ENCODE results near the gene ZIC2. TPM values are rescaled to one million over a fixed set of nuclear protein-coding genes. Genes with fewer than 3 reads are reported as not detected.
A peak's percentile ranks its signal among the peaks of the same experiment; 100 is the strongest.

Gene ZIC2
- total and polyA plus RNA-seq, 2 of the 8 experiments (the other 6 are each of a cell fraction or from before 2014, with no cell fraction given) = 53.2 to 372 TPM

DNA sequence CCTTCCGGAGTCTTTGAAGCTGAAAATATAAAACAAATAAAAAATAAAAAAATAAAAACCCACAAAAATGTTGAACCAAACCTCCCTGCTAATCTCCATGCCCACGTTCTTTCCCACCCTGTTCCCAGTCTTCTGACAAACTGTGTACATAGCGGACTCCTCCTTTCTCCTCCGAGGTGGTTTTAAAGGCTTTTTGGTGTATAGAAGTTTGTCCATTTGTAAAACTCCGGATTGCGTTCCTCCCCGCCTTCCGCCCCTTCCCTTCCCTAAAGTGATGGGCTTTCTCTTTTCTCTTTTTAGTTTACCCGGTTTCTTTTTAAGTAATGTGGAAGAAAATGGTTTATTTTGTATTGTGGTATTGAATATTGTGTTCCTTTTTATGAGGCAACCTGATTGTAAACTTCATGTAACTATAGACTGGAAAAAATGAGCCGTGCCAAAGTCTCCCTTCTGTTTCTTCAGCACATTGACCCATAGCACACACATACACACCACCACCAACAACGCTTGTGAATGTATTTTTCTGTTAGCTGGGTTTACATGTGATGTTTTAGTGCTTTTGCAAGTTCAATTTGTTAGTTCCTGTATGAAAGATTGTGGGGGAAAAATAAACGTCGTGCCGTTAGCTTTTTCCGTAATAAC is 4.4 kb downstream of the ZIC2 start:
- Histone ChIP-seq H4K20me1 (replicated peaks in 1 of 2; ENCODE audit: control insufficient read depth in 1 of 2, insufficient read depth in 2 of 2, low read length in 2 of 2) (peaks cover 18 to 27% of the 10 kb centered on the region in 2 experiments), H3K9me3 (ENCODE audit: insufficient read depth in 2 of 2, low read depth in 1 of 2, low read length in 1 of 2) (no peaks in the 10 kb centered on the region; a peak in 1 of 4 replicates), H3K4me3 (ENCODE audit: extremely low read depth in 1 of 4, insufficient read depth in 2 of 4, low read depth in 3 of 4, low read length in 4 of 4) (peak overlapping the region; percentile 50 to 94 (median 61)), H2AK5ac (ENCODE audit: low read depth, low read length) (no peak overlapping the region), H2BK12ac (ENCODE audit: low read depth, low read length) (no peak overlapping the region), H3K4me1 (replicated peaks in 1 of 4; ENCODE audit: control insufficient read depth in 3 of 4, insufficient read depth in 4 of 4, low read length in 3 of 4) (peaks cover 0 to 28% (median 14%) of the 10 kb centered on the region in 4 experiments; a peak in 6 of 7 replicates), H4K8ac (ENCODE audit: extremely low read depth, insufficient read depth, low read length) (no peak overlapping the region), H2BK20ac (ENCODE audit: low read length) (no peak overlapping the region), H2BK120ac (replicated peaks; ENCODE audit: low read depth, low read length) (no peak overlapping the region), H3K14ac (ENCODE audit: insufficient read length) (no peak overlapping the region), H3K4ac (replicated peaks; ENCODE audit: insufficient read length, low read depth, low read length) (no peak overlapping the region), H3K79me2 (ENCODE audit: control insufficient read depth in 1 of 2, insufficient read depth in 2 of 2, low read length in 2 of 2) (peaks cover 21 to 53% of the 10 kb centered on the region in 2 experiments), H3K56ac (replicated peaks; ENCODE audit: insufficient read length, low read depth, low read length) (no peak overlapping the region), H2BK5ac (ENCODE audit: low read depth, low read length) (no peak overlapping the region), H3K27me3 (replicated peaks in 1 of 4; ENCODE audit: control insufficient read depth in 3 of 4, extremely low read depth in 1 of 4, insufficient read depth in 3 of 4, low read length in 3 of 4) (peaks cover 1 to 31% (median 17%) of the 10 kb centered on the region in 4 experiments; a peak in 6 of 7 replicates), H3K27ac (ENCODE audit: low read depth, low read length) (no peak overlapping the region), H3K18ac (ENCODE audit: extremely low read depth, low read length) (no peak overlapping the region), H3K9ac (replicated peaks in 1 of 4; ENCODE audit: extremely low read depth in 1 of 4, low read depth in 3 of 4, low read length in 3 of 4) (peak overlapping the region in 2 of 4 experiments; percentile 20 to 51; a peak in 4 of 7 replicates), H2AFZ (ENCODE audit: low read length) (no peak overlapping the region), H4K5ac (ENCODE audit: insufficient read length, low read depth, low read length) (no peak overlapping the region), H3K36me3 (ENCODE audit: control insufficient read depth in 2 of 4, insufficient read depth in 4 of 4, low read length in 3 of 4) (peaks cover 18 to 48% (median 31%) of the 10 kb centered on the region in 4 experiments; a peak in 6 of 8 replicates), H3K23ac (ENCODE audit: insufficient read length) (no peak overlapping the region), H3K4me2 (ENCODE audit: insufficient read depth in 1 of 2, low read depth in 2 of 2, low read length in 2 of 2) (peak overlapping the region; percentile 91 to 95), H3K79me1 (ENCODE audit: low read depth, low read length) (no peaks in the 10 kb centered on the region; the same call in 1 of the 2 replicates), H2BK15ac (ENCODE audit: low read length) (no peak overlapping the region), H3K23me2 (ENCODE audit: low read depth, low read length) (peaks cover 37% of the 10 kb centered on the region), H4K91ac (replicated peaks; ENCODE audit: insufficient read length, low read length) (no peak overlapping the region)
- DNase-seq (ENCODE audit: low read depth in 1 of 2, low spot score in 2 of 2) (peak in 1 of 2 experiments; percentile 35), FAIRE-seq (no peak)
- 53% methylated on average over 15 of the region's 15 CpGs; no CpG with 5 or more reads in 1 of the 2 experiments for WGBS, 2 experiments (ENCODE audit: extremely low coverage in 1 of 2, insufficient coverage in 1 of 2, insufficient read length in 1 of 2, insufficient replicate concordance in 2 of 2, low coverage in 1 of 2, low lambda C conversion rate in 2 of 2, missing lambda C conversion rate in 1 of 2)
- CTCF ChIA-PET (ENCODE audit: partially characterized antibody) = interaction anchor here (0.7 to 2.5 kb wide), 8 partner anchors 27 to 528 kb away, joined by 3 to 10 read pairs (median 4); no protein-coding TSS in a partner anchor
- POLR2A ChIA-PET (ENCODE audit: partially characterized antibody) = interaction anchor here (2.1 to 11.2 kb wide), 7 partner anchors 8 to 28 kb away, joined by 10 to 145 read pairs (median 32); partner anchors contain the start of gene ZIC5
- TF ChIP-seq GABPA (IDR thresholded peaks at IDR 0.05; ENCODE audit: borderline replicate concordance, insufficient read depth, low read length) = no peak
